Astrocyte of the spinal cord (primary cell): ENCODE results near the gene ADAM29.

Experiments used
- DNase-seq: peaks from one replicate; pipeline ENCODE4 v3.0.0; 2011; ENCODE audit warnings: low read depth, low spot score
- H3K4me3 ChIP-seq: 2 replicates; pipeline ENCODE4 v1.5.1; 2011; ENCODE audit warnings: low read depth, mild to moderate bottlenecking, low read length, moderate library complexity
- in situ Hi-C: cut with HindIII; loops from 2 replicates; pipeline ENCODE4 v1.10.0; 2017; ENCODE audit warnings: low sequenced_read_pairs
- TF ChIP-seq, protein P1 (sequence below): IDR thresholded peaks from 2 replicates; pipeline ENCODE4 v1.5.1; 2012; ENCODE audit warnings: low read depth, mild to moderate bottlenecking, low read length, inconsistent platforms

ADAM29 gene

GRCh38 chr4:174935607-174936006, 17.4 kb downstream of the ADAM29 start:
- TF ChIP-seq, protein P1, sequence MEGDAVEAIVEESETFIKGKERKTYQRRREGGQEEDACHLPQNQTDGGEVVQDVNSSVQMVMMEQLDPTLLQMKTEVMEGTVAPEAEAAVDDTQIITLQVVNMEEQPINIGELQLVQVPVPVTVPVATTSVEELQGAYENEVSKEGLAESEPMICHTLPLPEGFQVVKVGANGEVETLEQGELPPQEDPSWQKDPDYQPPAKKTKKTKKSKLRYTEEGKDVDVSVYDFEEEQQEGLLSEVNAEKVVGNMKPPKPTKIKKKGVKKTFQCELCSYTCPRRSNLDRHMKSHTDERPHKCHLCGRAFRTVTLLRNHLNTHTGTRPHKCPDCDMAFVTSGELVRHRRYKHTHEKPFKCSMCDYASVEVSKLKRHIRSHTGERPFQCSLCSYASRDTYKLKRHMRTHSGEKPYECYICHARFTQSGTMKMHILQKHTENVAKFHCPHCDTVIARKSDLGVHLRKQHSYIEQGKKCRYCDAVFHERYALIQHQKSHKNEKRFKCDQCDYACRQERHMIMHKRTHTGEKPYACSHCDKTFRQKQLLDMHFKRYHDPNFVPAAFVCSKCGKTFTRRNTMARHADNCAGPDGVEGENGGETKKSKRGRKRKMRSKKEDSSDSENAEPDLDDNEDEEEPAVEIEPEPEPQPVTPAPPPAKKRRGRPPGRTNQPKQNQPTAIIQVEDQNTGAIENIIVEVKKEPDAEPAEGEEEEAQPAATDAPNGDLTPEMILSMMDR: no peak
- no peak for DNase-seq
- in situ Hi-C loops: no loop called here
- H3K4me3 ChIP-seq: no peak overlapping the region

DNA sequence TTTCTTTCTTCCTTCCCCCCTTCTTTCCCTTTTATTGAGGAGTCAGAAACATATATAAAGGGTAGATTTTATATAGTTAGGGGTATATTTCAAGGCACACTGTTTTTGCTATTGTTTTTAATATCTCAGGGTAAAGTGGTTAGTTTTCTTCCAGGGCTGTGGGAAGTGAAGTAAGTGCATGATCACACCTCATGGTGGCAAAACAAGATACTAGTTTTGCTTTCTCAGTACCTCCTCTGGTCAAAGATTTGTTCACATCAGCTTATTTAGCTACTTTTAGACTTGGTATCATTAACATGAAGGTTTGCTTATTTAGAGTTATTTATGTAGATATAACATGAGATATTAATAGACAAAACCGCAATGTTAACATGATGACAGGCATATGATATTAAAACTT, 21.8 kb downstream of the ADAM29 start:
- in situ Hi-C loops: no loop called here
- no peak overlapping the region for H3K4me3 ChIP-seq
- TF ChIP-seq, protein P1: no peak
- no peak for DNase-seq

- TF ChIP-seq, protein P1: no peak
- no peak overlapping the region for H3K4me3 ChIP-seq
- no peak for DNase-seq
- in situ Hi-C loops: no loop called here
Measured at GRCh38 chr4:174946246-174946645, 28.1 kb downstream of the ADAM29 start.

DNA sequence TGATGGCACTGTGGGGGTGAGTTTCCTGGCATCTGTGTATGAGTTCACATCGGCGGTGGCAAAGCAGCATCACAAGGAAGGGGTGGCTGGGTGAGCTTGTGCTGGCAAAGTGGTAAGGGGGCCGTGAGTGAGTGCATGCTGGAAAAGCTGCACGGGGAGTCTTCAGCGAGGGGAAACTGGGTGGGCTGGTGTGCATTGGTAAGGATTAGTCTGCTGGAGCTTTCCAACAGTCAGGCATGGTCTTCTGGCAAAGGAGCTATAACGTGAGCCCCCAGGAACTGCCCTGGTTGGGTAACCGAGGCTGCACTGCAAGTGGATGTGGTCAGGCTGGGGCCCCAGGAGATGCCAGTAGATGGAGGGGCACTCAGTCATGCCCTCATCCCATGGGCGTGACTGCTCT, 30.7 kb downstream of the ADAM29 start:
- DNase-seq: no peak
- TF ChIP-seq, protein P1: no peak
- in situ Hi-C loops: no loop called here
- no peak overlapping the region for H3K4me3 ChIP-seq

GRCh38 chr4:174972911-174973310, 54.8 kb downstream of the ADAM29 start:
- DNase-seq: no peak
- H3K4me3 ChIP-seq: no peak overlapping the region
- TF ChIP-seq, protein P1: no peak
- in situ Hi-C loops: no loop called here

- in situ Hi-C loops: no loop called here
- TF ChIP-seq, protein P1: no peak
- no peak overlapping the region for H3K4me3 ChIP-seq
- DNase-seq: no peak
Measured at GRCh38 chr4:174973336-174973735, 55.2 kb downstream of the ADAM29 start.
